HG02970 (cell line): ENCODE data around the gene EHD1.

Experiments used
- ATAC-seq: cut with Tn5 transposase; IDR thresholded peaks from one replicate; pipeline ENCODE4 v1.9.1; 2021; ENCODE audit warnings: mild to moderate bottlenecking, moderate library complexity, moderate number of reproducible peaks; ENCODE audit not compliant: unreplicated experiment, low FRiP score

EHD1 gene

GRCh38 chr11:64845129-64845775, 33.2 kb downstream of the EHD1 start:
- no peak for ATAC-seq

GRCh38 chr11:64844330-64845128, 33.9 kb downstream of the EHD1 start, which contains the start of gene CDC42BPG:
Gene CDC42BPG, minus strand, starts transcription at chr11:64844653. Its CDS starts 84 bp downstream, at chr11:64844569.
- no peak for ATAC-seq

- no peak for ATAC-seq
Observed at GRCh38 chr11:64843686-64844329, 34.6 kb downstream of the EHD1 start.

- ATAC-seq = no peak
Observed at GRCh38 chr11:64842851-64843685, 35.4 kb downstream of the EHD1 start.

GRCh38 chr11:64842366-64842759, 36.1 kb downstream of the EHD1 start:
- no peak for ATAC-seq

GRCh38 chr11:64841592-64842365, 36.6 kb downstream of the EHD1 start:
- ATAC-seq = no peak

- ATAC-seq = no peak
Observed at GRCh38 chr11:64839887-64840782, 38.3 kb downstream of the EHD1 start.

GRCh38 chr11:64839335-64839734, 39.1 kb downstream of the EHD1 start:
- ATAC-seq = no peak

- no peak for ATAC-seq
Observed at GRCh38 chr11:64838600-64839334, 39.7 kb downstream of the EHD1 start.

GRCh38 chr11:64837887-64838351, 40.5 kb downstream of the EHD1 start:
- ATAC-seq = no peak

GRCh38 chr11:64836448-64837072, 41.9 kb downstream of the EHD1 start:
- no peak for ATAC-seq

- ATAC-seq = no peak
Observed at GRCh38 chr11:64835616-64836447, 42.6 kb downstream of the EHD1 start.

- no peak for ATAC-seq
Observed at GRCh38 chr11:64834723-64835615, 43.5 kb downstream of the EHD1 start.

GRCh38 chr11:64834031-64834722, 44.2 kb downstream of the EHD1 start:
- no peak for ATAC-seq

GRCh38 chr11:64833509-64833908, 44.9 kb downstream of the EHD1 start:
- no peak for ATAC-seq
